DND-41 (cell line): ENCODE results near the gene KIFC3.
A peak's percentile ranks its signal among the peaks of the same experiment; 100 is the strongest.

Experiments used
- ATAC-seq: fragments of 200-7000 bp; cut with Tn5 transposase; 3 replicates; pipeline ENCODE4 v1.9.1; 2021; ENCODE audit warnings: low read depth; ENCODE audit not compliant: insufficient read depth
- DNase-seq: peaks from one replicate; pipeline ENCODE4 v3.0.0-alpha.2; 2020
- H2AFZ ChIP-seq: 2 replicates; pipeline ENCODE4 v1.6.0; 2012; ENCODE audit warnings: low read depth, low read length
- H3K27ac ChIP-seq: 2 replicates; pipeline ENCODE4 v1.5.1; 2012; ENCODE audit warnings: low read length, inconsistent platforms
- H3K27me3 ChIP-seq: fragments of 200-600 bp; sonication (generic); 2 replicates; pipeline ENCODE4 v1.6.0; 2012; ENCODE audit warnings: low read length, mild to moderate bottlenecking, inconsistent platforms; ENCODE audit not compliant: insufficient read depth, poor library complexity
- H3K36me3 ChIP-seq: 2 replicates; pipeline ENCODE4 v1.5.1; 2012; ENCODE audit warnings: low read length, inconsistent platforms; ENCODE audit not compliant: insufficient read depth
- H3K4me1 ChIP-seq: 2 replicates; pipeline ENCODE4 v1.5.1; 2012; ENCODE audit warnings: mild to moderate bottlenecking, low read length; ENCODE audit not compliant: insufficient read depth
- H3K4me2 ChIP-seq: 2 replicates; pipeline ENCODE4 v1.6.0; 2012; ENCODE audit warnings: mild to moderate bottlenecking, moderate library complexity, low read length, inconsistent platforms; ENCODE audit not compliant: insufficient read depth
- H3K4me3 ChIP-seq, 2 experiments: fragments of 200-600 bp in 1 of 2; shearing (Covaris generic) in 1 of 2; 2 replicates each; pipeline ENCODE4 v1.5.1; 2012 to 2016; ENCODE audit warnings: inconsistent platforms in 2 of 2, low read length in 2 of 2, mild to moderate bottlenecking in 2 of 2, low read depth in 1 of 2, moderate library complexity in 1 of 2
- H3K79me2 ChIP-seq: 2 replicates; pipeline ENCODE4 v1.6.0; 2012; ENCODE audit warnings: low read length, inconsistent platforms; ENCODE audit not compliant: insufficient read depth
- H3K9ac ChIP-seq: 2 replicates; pipeline ENCODE4 v1.6.0; 2012; ENCODE audit warnings: low read depth, mild to moderate bottlenecking, inconsistent platforms, low read length, moderate library complexity
- H3K9me3 ChIP-seq: 2 replicates; pipeline ENCODE4 v1.5.1; 2012; ENCODE audit warnings: low read length, moderate library complexity, mild to moderate bottlenecking, inconsistent platforms; ENCODE audit not compliant: insufficient read depth, severe bottlenecking
- H4K20me1 ChIP-seq: 2 replicates; pipeline ENCODE4 v1.6.0; 2012; ENCODE audit warnings: low read length; ENCODE audit not compliant: insufficient read depth
- CTCF ChIP-seq: IDR thresholded peaks from 2 replicates; pipeline ENCODE4 v1.5.1; 2012; ENCODE audit warnings: borderline replicate concordance, low read length, moderate library complexity, mild to moderate bottlenecking; ENCODE audit not compliant: poor library complexity, severe bottlenecking; ENCODE audit errors: extremely low read depth
- EZH2 ChIP-seq: IDR thresholded peaks from 3 replicates; pipeline ENCODE4 v1.6.1; 2012; ENCODE audit warnings: borderline replicate concordance, low read depth, mild to moderate bottlenecking, moderate library complexity, low read length, inconsistent platforms; ENCODE audit not compliant: severe bottlenecking

KIFC3 gene

GRCh38 chr16:57807252-57807967 is 5.1 kb upstream of the KIFC3 start:
- no peaks in the 10 kb centered on the region for H3K36me3 ChIP-seq
- no peak overlapping the region for H3K4me3 ChIP-seq
- H3K27me3 ChIP-seq = no peaks in the 10 kb centered on the region
- no peak overlapping the region for H3K4me2 ChIP-seq
- no peak overlapping the region for H3K9ac ChIP-seq
- peaks cover 37% of the 10 kb centered on the region for H3K4me1 ChIP-seq
- no peaks in the 10 kb centered on the region for H4K20me1 ChIP-seq
- H3K27ac ChIP-seq = no peak overlapping the region
- peak; percentile 35 for DNase-seq
- H3K79me2 ChIP-seq = no peaks in the 10 kb centered on the region
- H2AFZ ChIP-seq = no peak overlapping the region
- TF ChIP-seq EZH2 = no peak
- TF ChIP-seq CTCF = no peak
- H3K9me3 ChIP-seq = no peaks in the 10 kb centered on the region
- no peak for ATAC-seq

- H3K27ac ChIP-seq = no peak overlapping the region
- no peaks in the 10 kb centered on the region for H3K36me3 ChIP-seq
- TF ChIP-seq EZH2 (no peak), CTCF (no peak)
- H2AFZ ChIP-seq = no peak overlapping the region
- no peaks in the 10 kb centered on the region for H3K27me3 ChIP-seq
- no peaks in the 10 kb centered on the region for H3K9me3 ChIP-seq
- H4K20me1 ChIP-seq = no peaks in the 10 kb centered on the region
- DNase-seq (no peak), ATAC-seq (no peak)
- no peak overlapping the region for H3K4me3 ChIP-seq
- no peak overlapping the region for H3K4me2 ChIP-seq
- H3K79me2 ChIP-seq = no peaks in the 10 kb centered on the region
- no peak overlapping the region for H3K9ac ChIP-seq
- H3K4me1 ChIP-seq = peaks cover 31% of the 10 kb centered on the region
Measured at GRCh38 chr16:57805176-57805575, 2.9 kb upstream of the KIFC3 start.

- H2AFZ ChIP-seq = no peak overlapping the region
- H3K36me3 ChIP-seq = no peaks in the 10 kb centered on the region
- no peak overlapping the region for H3K27ac ChIP-seq
- DNase-seq = no peak
- ATAC-seq = no peak
- no peak overlapping the region for H3K4me3 ChIP-seq
- H3K79me2 ChIP-seq = no peaks in the 10 kb centered on the region
- H3K9me3 ChIP-seq = no peaks in the 10 kb centered on the region
- no peak for TF ChIP-seq EZH2
- TF ChIP-seq CTCF = no peak
- no peaks in the 10 kb centered on the region for H4K20me1 ChIP-seq
- no peaks in the 10 kb centered on the region for H3K27me3 ChIP-seq
- no peak overlapping the region for H3K4me2 ChIP-seq
- H3K4me1 ChIP-seq = peaks cover 31% of the 10 kb centered on the region
- H3K9ac ChIP-seq = no peak overlapping the region
Measured at GRCh38 chr16:57804111-57804837, 2.0 kb upstream of the KIFC3 start.
